CD8-positive, alpha-beta memory T cell (primary cell): Measurements from ENCODE around the gene OR52H1. TPM values are rescaled to one million over a fixed set of nuclear protein-coding genes. Genes with fewer than 3 reads are reported as not detected.
A peak's percentile ranks its signal among the peaks of the same experiment; 100 is the strongest.
"Not testable (repeated sequence)": the region's sequence is repeated elsewhere in the genome, so short reads cannot be mapped to it uniquely, and the experiment has no call there.

Source experiments
- CTCF ChIA-PET: fragments of 350-600 bp; sonication (Branson Sonifier 250); formaldehyde crosslinking; loops from one replicate; lab custom pipeline; 2021; ENCODE audit warnings: antibody characterized with exemption; lab: Charles Lee
- POLR2A ChIA-PET: fragments of 350-600 bp; sonication (Branson Sonifier 250); formaldehyde crosslinking; loops from one replicate; lab custom pipeline; 2021; ENCODE audit warnings: antibody characterized with exemption; lab: Charles Lee
- DNase-seq, 5 donors: peaks; one replicate each; pipeline versions ENCODE4 v3.0.0 to v3.0.0-alpha.2; 2020 to 2022; ENCODE audit warnings: mixed read lengths in 1 of 5
- H3K27ac ChIP-seq: one replicate; pipeline ENCODE4 v1.7.0; 2013; ENCODE audit warnings: low read depth, mild to moderate bottlenecking, low read length, moderate library complexity
- H3K27me3 ChIP-seq: 2 replicates; pipeline ENCODE4 v1.7.0; 2013; ENCODE audit warnings: low read length, mild to moderate bottlenecking; ENCODE audit not compliant: insufficient read depth, poor library complexity, severe bottlenecking
- H3K36me3 ChIP-seq: 2 replicates; pipeline ENCODE4 v1.7.0; 2013; ENCODE audit warnings: mild to moderate bottlenecking, low read length, moderate library complexity; ENCODE audit not compliant: insufficient read depth
- H3K4me1 ChIP-seq: 2 replicates; pipeline ENCODE4 v1.7.0; 2013; ENCODE audit warnings: mild to moderate bottlenecking, low read length, moderate library complexity; ENCODE audit not compliant: insufficient read depth
- H3K4me3 ChIP-seq: 2 replicates; pipeline ENCODE4 v1.7.0; 2013; ENCODE audit warnings: mild to moderate bottlenecking, low read length
- H3K9me3 ChIP-seq: 2 replicates; pipeline ENCODE4 v1.7.0; 2013; ENCODE audit warnings: mild to moderate bottlenecking, low read length
- H3K27ac Mint-ChIP-seq, 8 donors: one replicate each; pipeline ENCODE4 v1.8.0; 2020 to 2021; ENCODE audit warnings: mixed read lengths in 8 of 8, mild to moderate bottlenecking in 6 of 8, inconsistent platforms in 3 of 8, moderate library complexity in 3 of 8
- H3K27me3 Mint-ChIP-seq, 2 donors: one replicate each; pipeline ENCODE4 v1.8.0; 2020 to 2021; ENCODE audit warnings: mixed read lengths in 2 of 2, mild to moderate bottlenecking in 1 of 2, moderate library complexity in 1 of 2
- H3K36me3 Mint-ChIP-seq, 3 donors: one replicate each; pipeline ENCODE4 v1.8.0; 2020 to 2021; ENCODE audit warnings: mixed read lengths in 3 of 3, inconsistent platforms in 1 of 3, mild to moderate bottlenecking in 1 of 3
- H3K4me1 Mint-ChIP-seq, 3 donors: one replicate each; pipeline ENCODE4 v1.8.0; 2020 to 2021; ENCODE audit warnings: mixed read lengths in 3 of 3, inconsistent platforms in 1 of 3, mild to moderate bottlenecking in 1 of 3
- H3K4me3 Mint-ChIP-seq, 7 donors: one replicate each; pipeline ENCODE4 v1.8.0; 2020 to 2021; ENCODE audit warnings: mixed read lengths in 7 of 7, mild to moderate bottlenecking in 6 of 7, moderate library complexity in 4 of 7, inconsistent platforms in 2 of 7
- H3K9me3 Mint-ChIP-seq, 5 donors: one replicate each; pipeline ENCODE4 v1.8.0; 2020 to 2022; ENCODE audit warnings: mixed read lengths in 5 of 5, mild to moderate bottlenecking in 3 of 5, moderate library complexity in 2 of 5, inconsistent platforms in 1 of 5
- polyA plus RNA-seq: library from polyadenylated mRNA; unstranded; fragments of 300-500 nt; fragmentation: Illumina TruSeq; gene quantifications from one replicate; pipeline ENCODE4 v1.2.3, GENCODE V29; 2021
- total RNA-seq, 2 experiments: library from RNA; stranded (reverse); gene quantifications; one replicate each; pipeline ENCODE4 v1.2.3, GENCODE V29; 2021

OR52H1 gene
- total RNA-seq, result not detected
- polyA plus RNA-seq, result not detected

GRCh38 chr11:5548440-5548839, at the start of gene OR52H1:
OR52H1 (minus strand) TSS chr11:5548540; CDS start chr11:5545505, 3,035 bp downstream.
- H3K27me3 Mint-ChIP-seq, result peaks cover 14 to 23% of the 10 kb centered on the region in 2 donors
- no peaks in the 10 kb centered on the region for H3K4me1 ChIP-seq
- no peaks in the 10 kb centered on the region for H3K36me3 ChIP-seq
- peaks cover 0 to 4% (median 0%) of the 10 kb centered on the region in 3 donors for H3K36me3 Mint-ChIP-seq
- H3K9me3 Mint-ChIP-seq, result peaks cover 0 to 5% (median 0%) of the 10 kb centered on the region in 5 donors
- no peak within 1 kb of the TSS for H3K27ac Mint-ChIP-seq
- no peak within 1 kb of the TSS for H3K27ac ChIP-seq
- ChIA-PET CTCF (no interaction called here), POLR2A (no interaction called here)
- H3K9me3 ChIP-seq, result no peaks in the 10 kb centered on the region
- no peaks in the 10 kb centered on the region for H3K27me3 ChIP-seq
- no peak for DNase-seq
- H3K4me3 Mint-ChIP-seq, result no peak within 1 kb of the TSS
- no peaks in the 10 kb centered on the region for H3K4me1 Mint-ChIP-seq
- no peak within 1 kb of the TSS for H3K4me3 ChIP-seq

GRCh38 chr11:5597953-5598352, 49.6 kb upstream of the OR52H1 start:
- Mint-ChIP-seq H3K4me1 (peaks cover 6 to 13% (median 6%) of the 10 kb centered on the region in 3 donors), H3K9me3 (no peaks in the 10 kb centered on the region), H3K27me3 (peaks cover 12 to 19% of the 10 kb centered on the region in 2 donors), H3K4me3 (no peak overlapping the region), H3K36me3 (no peaks in the 10 kb centered on the region), H3K27ac (no peak overlapping the region)
- no peak overlapping the region for H3K4me3 ChIP-seq
- no peaks in the 10 kb centered on the region for H3K9me3 ChIP-seq
- no peaks in the 10 kb centered on the region for H3K4me1 ChIP-seq
- CTCF ChIA-PET, result interaction anchor here (1.1 kb wide), 1 partner anchor 211 kb away, joined by 3 read pairs; no protein-coding TSS in a partner anchor
- H3K27ac ChIP-seq, result no peak overlapping the region
- DNase-seq, result no peak
- H3K36me3 ChIP-seq, result no peaks in the 10 kb centered on the region
- no peaks in the 10 kb centered on the region for H3K27me3 ChIP-seq
- POLR2A ChIA-PET, result no interaction called here

DNA sequence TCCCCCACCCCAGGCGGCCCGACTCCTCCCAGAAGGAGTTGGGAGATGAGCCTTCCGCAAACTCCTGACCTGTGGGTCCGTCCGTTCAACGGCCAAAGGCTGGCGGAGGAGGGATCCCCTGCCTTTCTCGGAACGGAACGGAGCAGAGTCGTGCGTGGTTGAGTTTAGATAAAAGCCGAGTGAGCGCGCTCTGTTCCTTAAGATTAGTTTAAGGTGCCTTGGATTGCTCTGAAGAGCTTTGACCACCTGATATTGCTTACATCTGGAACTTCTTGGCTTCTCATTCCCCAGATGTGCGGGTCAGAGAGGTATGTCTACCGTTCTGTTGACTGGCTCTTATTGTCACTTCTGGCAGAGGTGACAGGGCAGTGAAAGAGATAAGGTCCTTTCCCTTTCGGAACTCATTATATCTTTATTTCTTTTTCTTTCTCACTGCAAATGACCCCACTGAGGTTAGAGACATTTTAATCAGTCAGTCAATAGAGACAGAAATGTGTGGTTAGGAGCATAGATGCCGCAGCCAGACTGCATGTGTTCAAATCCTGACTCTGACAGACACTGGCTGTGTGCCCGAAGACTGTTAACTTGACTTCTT, 48.4 kb upstream of the OR52H1 start, which contains the start of gene TRIM6:
TRIM6 (plus strand) TSS at position 31 of the 595 bp plus-strand sequence; CDS start at position 292, 261 bp downstream.
- peaks cover 11 to 19% of the 10 kb centered on the region in 2 donors for H3K27me3 Mint-ChIP-seq
- H3K9me3 Mint-ChIP-seq, result no peaks in the 10 kb centered on the region
- CTCF ChIA-PET, result no interaction called here
- Histone ChIP-seq H3K36me3 (no peaks in the 10 kb centered on the region), H3K4me3 (peak within 1 kb of the TSS; percentile 11), H3K27me3 (no peaks in the 10 kb centered on the region), H3K4me1 (no peaks in the 10 kb centered on the region), H3K9me3 (no peaks in the 10 kb centered on the region), H3K27ac (no peak within 1 kb of the TSS)
- POLR2A ChIA-PET, result no interaction called here
- H3K27ac Mint-ChIP-seq, result peak within 1 kb of the TSS in 3 of 8 donors; percentile 47 to 61 (median 56)
- DNase-seq, result no peak
- H3K4me3 Mint-ChIP-seq, result peak within 1 kb of the TSS in 6 of 7 donors; percentile 77 to 88 (median 78)
- no peaks in the 10 kb centered on the region for H3K36me3 Mint-ChIP-seq
- H3K4me1 Mint-ChIP-seq, result peaks cover 6 to 13% (median 6%) of the 10 kb centered on the region in 3 donors

DNA sequence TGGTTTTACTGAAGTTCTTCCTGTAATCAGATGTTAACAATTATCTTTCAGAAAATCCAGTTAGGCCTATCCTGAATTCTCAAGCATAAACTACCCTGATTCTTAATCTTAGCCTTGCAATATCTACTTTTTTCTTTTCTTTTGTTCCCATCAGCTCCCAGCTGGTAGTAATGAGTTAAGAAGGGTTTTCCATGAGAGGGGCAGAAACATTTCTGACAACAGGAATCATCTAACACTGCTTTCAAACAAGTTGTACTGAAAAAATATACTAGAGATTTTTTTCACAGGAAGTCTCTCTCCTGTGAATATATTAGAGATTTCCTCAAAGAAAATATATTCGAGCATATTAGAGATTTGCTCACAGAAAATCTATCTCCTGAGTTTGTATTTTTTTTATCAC, 44.8 kb upstream of the OR52H1 start:
- peaks cover 0 to 6% (median 0%) of the 10 kb centered on the region in 3 donors for H3K36me3 Mint-ChIP-seq
- peaks cover 6 to 13% (median 6%) of the 10 kb centered on the region in 3 donors for H3K4me1 Mint-ChIP-seq
- no peak for DNase-seq
- no peaks in the 10 kb centered on the region for H3K27me3 ChIP-seq
- H3K27ac ChIP-seq, result no peak overlapping the region
- H3K9me3 ChIP-seq, result no peaks in the 10 kb centered on the region
- POLR2A ChIA-PET, result no interaction called here
- no peaks in the 10 kb centered on the region for H3K9me3 Mint-ChIP-seq
- H3K4me3 ChIP-seq, result no peak overlapping the region
- H3K4me3 Mint-ChIP-seq, result no peak overlapping the region
- H3K27me3 Mint-ChIP-seq, result peaks cover 11 to 12% of the 10 kb centered on the region in 2 donors
- CTCF ChIA-PET, result no interaction called here
- no peak overlapping the region for H3K27ac Mint-ChIP-seq
- no peaks in the 10 kb centered on the region for H3K36me3 ChIP-seq
- no peaks in the 10 kb centered on the region for H3K4me1 ChIP-seq

- Histone ChIP-seq H3K27me3 (no peaks in the 10 kb centered on the region), H3K36me3 (no peaks in the 10 kb centered on the region), H3K4me3 (no peak overlapping the region), H3K9me3 (no peaks in the 10 kb centered on the region), H3K27ac (no peak overlapping the region), H3K4me1 (no peaks in the 10 kb centered on the region)
- Mint-ChIP-seq H3K4me1 (peaks cover 6 to 13% (median 6%) of the 10 kb centered on the region in 3 donors), H3K36me3 (peaks cover 0 to 6% (median 0%) of the 10 kb centered on the region in 3 donors), H3K9me3 (no peaks in the 10 kb centered on the region), H3K27ac (no peak overlapping the region), H3K27me3 (peaks cover 9 to 11% of the 10 kb centered on the region in 2 donors), H3K4me3 (no peak overlapping the region)
- DNase-seq, result no peak
- POLR2A ChIA-PET, result no interaction called here
- CTCF ChIA-PET, result no interaction called here
These were observed 44.3 kb upstream of the OR52H1 start for GRCh38 chr11:5592615-5593014.

DNA sequence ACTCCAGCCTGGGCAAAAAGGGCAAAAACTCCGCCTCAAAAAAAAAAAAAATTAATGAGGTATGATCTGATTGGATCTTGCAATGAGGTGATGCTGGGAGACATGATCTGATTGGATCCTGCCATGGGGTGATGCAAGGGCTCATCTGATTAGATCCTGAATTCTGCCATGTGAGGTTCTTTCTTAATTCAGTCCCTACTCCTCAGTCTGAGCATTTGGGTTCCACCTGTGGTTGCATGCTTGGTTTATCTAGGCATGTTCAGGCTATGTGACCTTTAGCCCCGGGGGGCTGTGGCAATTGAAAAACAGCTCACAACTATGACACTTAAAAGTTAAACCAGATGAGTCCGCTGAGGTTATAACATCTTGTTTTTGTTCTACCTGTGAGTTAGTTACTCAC, 43.3 kb upstream of the OR52H1 start:
- no peaks in the 10 kb centered on the region for H3K4me1 ChIP-seq
- no peaks in the 10 kb centered on the region for H3K9me3 ChIP-seq
- peak overlapping the region in 1 of 8 donors; percentile 11 for H3K27ac Mint-ChIP-seq
- H3K4me1 Mint-ChIP-seq, result peaks cover 1 to 6% (median 4%) of the 10 kb centered on the region in 3 donors
- no peak overlapping the region for H3K27ac ChIP-seq
- POLR2A ChIA-PET, result no interaction called here
- H3K36me3 Mint-ChIP-seq, result peaks cover 0 to 6% (median 2%) of the 10 kb centered on the region in 3 donors
- CTCF ChIA-PET, result interaction anchor here (0.8 kb wide), 1 partner anchor 9 kb away, joined by 3 read pairs; no protein-coding TSS in a partner anchor
- H3K27me3 Mint-ChIP-seq, result peaks cover 1 to 5% of the 10 kb centered on the region in 2 donors
- DNase-seq, result no peak
- H3K4me3 Mint-ChIP-seq, result no peak overlapping the region
- no peaks in the 10 kb centered on the region for H3K27me3 ChIP-seq
- no peaks in the 10 kb centered on the region for H3K9me3 Mint-ChIP-seq
- H3K36me3 ChIP-seq, result no peaks in the 10 kb centered on the region
- no peak overlapping the region for H3K4me3 ChIP-seq

DNA sequence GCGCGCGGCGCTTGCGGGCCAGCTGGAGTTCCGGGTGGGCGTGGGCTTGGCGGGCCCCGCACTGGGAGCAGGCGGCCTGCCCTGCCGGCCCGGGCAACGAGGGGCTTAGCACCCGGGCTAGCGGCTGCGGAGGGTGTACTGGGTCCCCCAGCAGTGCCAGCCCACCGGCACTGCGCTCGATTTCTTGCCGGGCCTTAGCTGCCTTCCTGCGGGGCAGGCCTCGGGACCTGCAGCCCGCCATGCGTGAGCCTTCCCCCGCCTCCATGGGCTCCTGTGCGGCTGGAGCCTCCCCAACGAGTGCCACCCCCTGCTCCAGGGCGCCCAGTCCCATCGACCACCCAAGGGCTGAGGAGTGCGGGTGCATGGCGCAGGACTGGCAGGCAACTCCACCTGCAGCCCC, 41.6 kb upstream of the OR52H1 start:
- CTCF ChIA-PET, result interaction anchor here (1.5 kb wide), 1 partner anchor 9 kb away, joined by 3 read pairs; no protein-coding TSS in a partner anchor
- H3K36me3 ChIP-seq, H3K27me3 ChIP-seq, H3K4me3 Mint-ChIP-seq, H3K27ac Mint-ChIP-seq, H3K4me1 ChIP-seq, H3K4me1 Mint-ChIP-seq, H3K27me3 Mint-ChIP-seq, H3K9me3 ChIP-seq, H3K4me3 ChIP-seq, H3K9me3 Mint-ChIP-seq, POLR2A ChIA-PET, H3K36me3 Mint-ChIP-seq, H3K27ac ChIP-seq, DNase-seq: not testable (repeated sequence)

DNA sequence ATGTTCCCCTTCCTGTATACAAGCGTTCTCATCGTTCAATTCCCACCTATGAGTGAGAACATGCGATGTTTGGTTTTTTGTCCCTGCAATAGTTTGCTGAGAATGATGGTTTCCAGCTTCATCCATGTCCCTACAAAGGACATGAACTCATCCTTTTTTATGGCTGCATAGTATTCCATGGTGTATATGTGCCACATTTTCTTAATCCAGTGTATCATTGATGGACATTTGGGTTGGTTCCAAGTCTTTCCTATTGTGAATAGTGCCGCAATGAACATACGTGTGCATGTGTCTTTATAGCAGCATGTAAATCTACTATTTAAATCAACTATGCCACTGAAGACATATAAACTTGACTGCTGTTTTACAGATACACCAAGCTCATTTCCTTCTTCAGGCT, 36.1 kb upstream of the OR52H1 start:
- H3K36me3 Mint-ChIP-seq, H3K27ac Mint-ChIP-seq, DNase-seq, H3K4me1 ChIP-seq, H3K9me3 Mint-ChIP-seq, H3K27me3 ChIP-seq, H3K27me3 Mint-ChIP-seq, H3K27ac ChIP-seq, H3K4me3 Mint-ChIP-seq, H3K4me1 Mint-ChIP-seq, POLR2A ChIA-PET, H3K36me3 ChIP-seq, CTCF ChIA-PET, H3K4me3 ChIP-seq, H3K9me3 ChIP-seq: not testable (repeated sequence)
